GM23338 (cell line): ENCODE data around the gene PFKFB2. TPM values are rescaled to one million over a fixed set of nuclear protein-coding genes. Genes with fewer than 3 reads are reported as not detected.

ENCODE experiments used
- ATAC-seq: fragments of 200-7000 bp; cut with Tn5 transposase; 3 replicates; pipeline ENCODE4 v1.9.1; 2020
- DNase-seq: peaks from one replicate; pipeline ENCODE4 v3.0.0-alpha.2; 2015; ENCODE audit warnings: low spot score
- H2AFZ ChIP-seq: fragments of 200-600 bp; sonication (generic); 2 replicates; pipeline ENCODE4 v1.8.0; 2016; ENCODE audit warnings: antibody characterized with exemption, mild to moderate bottlenecking, moderate library complexity
- H3F3A ChIP-seq: fragments of 200-600 bp; sonication (generic); replicated peaks from 2 replicates; pipeline ENCODE4 v1.8.0; 2017; ENCODE audit warnings: antibody characterized with exemption, mixed run types, low read depth
- H3K27ac ChIP-seq: fragments of 200-600 bp; sonication (generic); 2 replicates; pipeline ENCODE4 v1.6.1; 2016; ENCODE audit warnings: low read depth
- H3K27me3 ChIP-seq: fragments of 200-600 bp; sonication (generic); 2 replicates; pipeline ENCODE4 v1.8.0; 2016; ENCODE audit warnings: mild to moderate bottlenecking, mixed run types, moderate library complexity; ENCODE audit not compliant: insufficient read depth
- H3K36me3 ChIP-seq: fragments of 200-600 bp; sonication (generic); 2 replicates; pipeline ENCODE4 v1.8.0; 2016; ENCODE audit warnings: mild to moderate bottlenecking; ENCODE audit not compliant: insufficient read depth
- H3K4me1 ChIP-seq: fragments of 200-600 bp; sonication (generic); 2 replicates; pipeline ENCODE4 v1.8.0; 2016; ENCODE audit warnings: mild to moderate bottlenecking, moderate library complexity; ENCODE audit not compliant: insufficient read depth
- H3K4me2 ChIP-seq: fragments of 200-600 bp; sonication (generic); 2 replicates; pipeline ENCODE4 v1.7.1; 2017; ENCODE audit warnings: mixed run types
- H3K4me3 ChIP-seq: fragments of 200-600 bp; sonication (generic); 2 replicates; pipeline ENCODE4 v1.6.1; 2016; ENCODE audit warnings: mixed run types
- H3K79me2 ChIP-seq: fragments of 200-600 bp; sonication (generic); replicated peaks from 2 replicates; pipeline ENCODE4 v1.8.0; 2017; ENCODE audit warnings: mild to moderate bottlenecking; ENCODE audit not compliant: insufficient read depth
- H3K9me2 ChIP-seq: fragments of 200-600 bp; sonication (generic); 2 replicates; pipeline ENCODE4 v1.8.0; 2017; ENCODE audit not compliant: insufficient read depth
- H4K20me1 ChIP-seq: fragments of 200-600 bp; sonication (generic); replicated peaks from 2 replicates; pipeline ENCODE4 v1.8.0; 2017; ENCODE audit warnings: mild to moderate bottlenecking; ENCODE audit not compliant: insufficient read depth
- H3K27ac Mint-ChIP-seq: 2 replicates; pipeline ENCODE4 v1.8.0; 2020; ENCODE audit warnings: inconsistent platforms, mild to moderate bottlenecking, moderate library complexity, mixed read lengths
- H3K27me3 Mint-ChIP-seq: 3 replicates; pipeline ENCODE4 v1.8.0; 2022; ENCODE audit warnings: low read depth, mild to moderate bottlenecking, moderate library complexity, mixed read lengths, inconsistent platforms; ENCODE audit not compliant: insufficient read depth, poor library complexity
- H3K36me3 Mint-ChIP-seq: 3 replicates; pipeline ENCODE4 v1.8.0; 2021; ENCODE audit warnings: low read depth, mild to moderate bottlenecking, inconsistent platforms, moderate library complexity, mixed read lengths
- H3K4me1 Mint-ChIP-seq: 3 replicates; pipeline ENCODE4 v1.8.0; 2020; ENCODE audit warnings: mild to moderate bottlenecking, inconsistent platforms, mixed read lengths
- H3K4me3 Mint-ChIP-seq: 3 replicates; pipeline ENCODE4 v1.8.0; 2021; ENCODE audit warnings: moderate library complexity, mild to moderate bottlenecking, inconsistent platforms, mixed read lengths
- H3K9me3 Mint-ChIP-seq: 3 replicates; pipeline ENCODE4 v1.8.0; 2020; ENCODE audit warnings: moderate library complexity, mild to moderate bottlenecking, inconsistent platforms, mixed read lengths
- CREB1 ChIP-seq: fragments of 250-450 bp; sonication (Bioruptor Pico); IDR thresholded peaks from 2 replicates; pipeline ENCODE4 v1.5.0; 2020; ENCODE audit warnings: low read depth, mild to moderate bottlenecking, moderate library complexity
- CTCF ChIP-seq, 2 experiments: fragments of 200-600 bp in 1 of 2; sonication (generic) in 1 of 2; conservative IDR thresholded peaks; 2 replicates each; pipeline versions ENCODE4 v1.5.1 to v1.6.1; 2016 to 2017; ENCODE audit warnings: antibody characterized with exemption in 2 of 2, low read depth in 2 of 2, mild to moderate bottlenecking in 2 of 2, moderate library complexity in 1 of 2
- EZH2phosphoT487 ChIP-seq: fragments of 200-600 bp; sonication (generic); IDR thresholded peaks from one replicate; pipeline ENCODE4 v1.8.1; 2018; ENCODE audit warnings: antibody characterized with exemption; ENCODE audit not compliant: unreplicated experiment
- JUNB ChIP-seq: IDR thresholded peaks from one replicate; pipeline ENCODE4 v1.6.1; 2016; ENCODE audit warnings: antibody characterized with exemption; ENCODE audit not compliant: unreplicated experiment
- NANOG ChIP-seq: IDR thresholded peaks from 2 replicates; pipeline ENCODE4 v1.6.1; 2016; ENCODE audit warnings: antibody characterized with exemption, borderline replicate concordance
- REST ChIP-seq: IDR thresholded peaks from one replicate; pipeline ENCODE4 v1.6.1; 2018; ENCODE audit warnings: antibody characterized with exemption; ENCODE audit not compliant: unreplicated experiment
- STAT1 ChIP-seq: IDR thresholded peaks from one replicate; pipeline ENCODE4 v1.6.1; 2016; ENCODE audit warnings: antibody characterized with exemption; ENCODE audit not compliant: unreplicated experiment
- ZNF114 ChIP-seq: fragments of 250-450 bp; sonication (Bioruptor Pico); IDR thresholded peaks from 2 replicates; pipeline ENCODE4 v1.5.0; 2020; ENCODE audit warnings: mild to moderate bottlenecking, moderate library complexity
- ZNF331 ChIP-seq: fragments of 250-450 bp; sonication (Bioruptor Pico); IDR thresholded peaks from 2 replicates; pipeline ENCODE4 v1.5.0; 2020; ENCODE audit warnings: low read depth, mild to moderate bottlenecking, moderate library complexity
- ZNF462 ChIP-seq: fragments of 250-450 bp; sonication (Bioruptor Pico); IDR thresholded peaks from 2 replicates; pipeline ENCODE4 v1.5.0; 2020; ENCODE audit warnings: mild to moderate bottlenecking, moderate library complexity
- polyA plus RNA-seq: library from polyadenylated mRNA; unstranded; fragments of >200 nt; fragmentation: Nextera tagmentation; extraction: Ambion mirVana; gene quantifications from 2 replicates; pipeline ENCODE4 v1.2.1, GENCODE V29; 2016
- total RNA-seq: library from RNA; depleted of rRNA; stranded (reverse); fragments of >200 nt; shearing (Covaris generic); gene quantifications from 2 replicates; pipeline ENCODE4 v1.2.3, GENCODE V29; 2014
- TF ChIP-seq, protein P1 (sequence below): IDR thresholded peaks from 2 replicates; pipeline ENCODE4 v1.6.1; 2016; ENCODE audit warnings: antibody characterized with exemption

The PFKFB2 gene
- total and polyA plus RNA-seq, 2 experiments from 2014 or later: 4.9 to 14.8 TPM

- Mint-ChIP-seq H3K9me3 (no peaks in the 10 kb centered on the region), H3K4me3 (no peak overlapping the region), H3K27me3 (peaks cover 3% of the 10 kb centered on the region), H3K36me3 (no peaks in the 10 kb centered on the region), H3K4me1 (no peaks in the 10 kb centered on the region), H3K27ac (no peak overlapping the region)
- ATAC-seq: no peak
- Histone ChIP-seq H3K4me1 (no peaks in the 10 kb centered on the region), H3K27me3 (no peaks in the 10 kb centered on the region), H4K20me1 (no peaks in the 10 kb centered on the region; the same call in 1 of the 2 replicates), H3K36me3 (no peaks in the 10 kb centered on the region), H3K9me2 (peaks cover 11% of the 10 kb centered on the region; the same call in 1 of the 2 replicates), H3K79me2 (no peaks in the 10 kb centered on the region), H3F3A (no peaks in the 10 kb centered on the region), H3K4me3 (no peak overlapping the region), H2AFZ (no peak overlapping the region), H3K27ac (no peak overlapping the region), H3K4me2 (no peak overlapping the region)
- no peak for DNase-seq
- no peak for TF ChIP-seq ZNF331 (CRISPR knock-in tag)
- no peak for TF ChIP-seq CREB1
- no peak for TF ChIP-seq EZH2phosphoT487
- no peak for TF ChIP-seq CTCF (conservative IDR thresholded peaks at IDR 0.05; ENCODE audit: low read depth in 2 of 2)
- TF ChIP-seq ZNF462 (CRISPR knock-in tag): no peak
- TF ChIP-seq, protein P1, sequence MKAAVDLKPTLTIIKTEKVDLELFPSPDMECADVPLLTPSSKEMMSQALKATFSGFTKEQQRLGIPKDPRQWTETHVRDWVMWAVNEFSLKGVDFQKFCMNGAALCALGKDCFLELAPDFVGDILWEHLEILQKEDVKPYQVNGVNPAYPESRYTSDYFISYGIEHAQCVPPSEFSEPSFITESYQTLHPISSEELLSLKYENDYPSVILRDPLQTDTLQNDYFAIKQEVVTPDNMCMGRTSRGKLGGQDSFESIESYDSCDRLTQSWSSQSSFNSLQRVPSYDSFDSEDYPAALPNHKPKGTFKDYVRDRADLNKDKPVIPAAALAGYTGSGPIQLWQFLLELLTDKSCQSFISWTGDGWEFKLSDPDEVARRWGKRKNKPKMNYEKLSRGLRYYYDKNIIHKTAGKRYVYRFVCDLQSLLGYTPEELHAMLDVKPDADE: no peak
- TF ChIP-seq STAT1: no peak
- no peak for TF ChIP-seq NANOG
- TF ChIP-seq REST: no peak
- TF ChIP-seq JUNB: no peak
- TF ChIP-seq ZNF114 (CRISPR knock-in tag): no peak
Observed at GRCh38 chr1:207014728-207015127, 38.3 kb upstream of the PFKFB2 start.
